Thoracic aorta (tissue), 2 donors: Measurements from ENCODE around the gene RHPN2. TPM values are rescaled to one million over a fixed set of nuclear protein-coding genes. Genes with fewer than 3 reads are reported as not detected.
A peak's percentile ranks its signal among the peaks of the same experiment; 100 is the strongest.

Experiments
- ATAC-seq: fragments of 150-250 bp; one replicate; pipeline ENCODE4 v1.8.0; 2017; ENCODE audit warnings: low read depth; ENCODE audit not compliant: insufficient number of reproducible peaks, low FRiP score
- DNase-seq: peaks from one replicate; pipeline ENCODE4 v3.0.0-alpha.2; 2020; ENCODE audit warnings: low spot score
- H3K27ac ChIP-seq, 2 donors: fragments of 200-600 bp; sonication (generic); 1 replicate in 1 of 2; 2 replicates in 1 of 2; pipeline ENCODE4 v1.5.1; 2016; ENCODE audit warnings: mild to moderate bottlenecking in 2 of 2, moderate library complexity in 2 of 2
- H3K27me3 ChIP-seq: fragments of 200-600 bp; sonication (generic); replicated peaks from 2 replicates; pipeline ENCODE4 v1.6.0; 2016; ENCODE audit warnings: mild to moderate bottlenecking; ENCODE audit not compliant: insufficient read depth
- H3K36me3 ChIP-seq: fragments of 200-600 bp; sonication (generic); one replicate; pipeline ENCODE4 v1.5.1; 2016
- H3K4me1 ChIP-seq, 2 donors: fragments of 200-600 bp; sonication (generic); 1 replicate in 1 of 2; 2 replicates in 1 of 2; pipeline versions ENCODE4 v1.5.1 to v1.6.0; 2016; ENCODE audit warnings: low read depth in 2 of 2, mild to moderate bottlenecking in 1 of 2; ENCODE audit not compliant: control insufficient read depth in 1 of 2
- H3K4me3 ChIP-seq: fragments of 200-600 bp; sonication (generic); 2 replicates; pipeline ENCODE4 v1.5.1; 2016; ENCODE audit warnings: mild to moderate bottlenecking
- H3K9me3 ChIP-seq: fragments of 200-600 bp; sonication (generic); 2 replicates; pipeline ENCODE4 v1.5.1; 2016
- CTCF ChIP-seq: fragments of 200-600 bp; sonication (generic); IDR thresholded peaks from one replicate; pipeline ENCODE4 v1.5.1; 2019; ENCODE audit warnings: antibody characterized with exemption
- total RNA-seq, 2 donors: library from RNA; depleted of rRNA; stranded (reverse); fragments of >200 nt; gene quantifications; one replicate each; pipeline versions ENCODE4 v1.1.0 to v1.2.3, GENCODE V29; 2016

The RHPN2 gene
- total RNA-seq, 2 donors from 2014 or later = 0.81 to 2.4 TPM

- ATAC-seq = no peak
- H3K36me3 ChIP-seq = peaks cover 14% of the 10 kb centered on the region
- DNase-seq = no peak
Measured at GRCh38 chr19:33085570-33086128, 21.0 kb upstream of the RHPN2 start.

GRCh38 chr19:33080761-33081681, 16.3 kb upstream of the RHPN2 start, which contains the start of gene GPATCH1:
Gene GPATCH1 (plus strand): TSS chr19:33081181. CDS start chr19:33081194, 13 bp downstream.
- H3K27ac ChIP-seq = peak within 1 kb of the TSS; percentile 48 to 67
- no peaks in the 10 kb centered on the region for H3K9me3 ChIP-seq
- DNase-seq (peak; percentile 59), ATAC-seq (peak; percentile 70)
- peak within 1 kb of the TSS; percentile 99 for H3K4me3 ChIP-seq
- no peak for TF ChIP-seq CTCF
- H3K36me3 ChIP-seq = no peaks in the 10 kb centered on the region
- peaks cover 5 to 12% of the 10 kb centered on the region in 2 donors for H3K4me1 ChIP-seq
- no peaks in the 10 kb centered on the region for H3K27me3 ChIP-seq

More at GRCh38 chr19:33085570-33086128, 21.0 kb upstream of the RHPN2 start:
- Histone ChIP-seq H3K4me1 (peaks cover 5 to 12% of the 10 kb centered on the region in 2 donors), H3K9me3 (no peaks in the 10 kb centered on the region), H3K27ac (no peak overlapping the region), H3K4me3 (no peak overlapping the region), H3K27me3 (no peaks in the 10 kb centered on the region)
- TF ChIP-seq CTCF = no peak

GRCh38 chr19:33075519-33075918, 10.8 kb upstream of the RHPN2 start:
- no peak for DNase-seq
- Histone ChIP-seq H3K4me3 (no peak overlapping the region), H3K27me3 (no peaks in the 10 kb centered on the region), H3K9me3 (no peaks in the 10 kb centered on the region), H3K27ac (no peak overlapping the region), H3K36me3 (no peaks in the 10 kb centered on the region), H3K4me1 (no peaks in the 10 kb centered on the region)
- no peak for TF ChIP-seq CTCF
- no peak for ATAC-seq

- no peaks in the 10 kb centered on the region for H3K9me3 ChIP-seq
- DNase-seq = no peak
- no peak overlapping the region for H3K4me3 ChIP-seq
- no peak for TF ChIP-seq CTCF
- no peak overlapping the region for H3K27ac ChIP-seq
- ATAC-seq = no peak
- no peaks in the 10 kb centered on the region for H3K36me3 ChIP-seq
- no peaks in the 10 kb centered on the region for H3K27me3 ChIP-seq
- H3K4me1 ChIP-seq = no peaks in the 10 kb centered on the region
Measured at GRCh38 chr19:33071887-33072286, 7.2 kb upstream of the RHPN2 start.

- no peaks in the 10 kb centered on the region for H3K9me3 ChIP-seq
- no peak for DNase-seq
- H3K4me3 ChIP-seq = no peak overlapping the region
- no peak overlapping the region for H3K27ac ChIP-seq
- H3K4me1 ChIP-seq = peaks cover 0 to 10% of the 10 kb centered on the region in 2 donors
- no peaks in the 10 kb centered on the region for H3K36me3 ChIP-seq
- no peak for ATAC-seq
- TF ChIP-seq CTCF = no peak
- H3K27me3 ChIP-seq = no peaks in the 10 kb centered on the region
Measured at GRCh38 chr19:33067121-33067520, 2.4 kb upstream of the RHPN2 start.
